ENCODE results near the gene DNAH10.

The DNAH10 gene

GRCh38 chr12:123954647-123955350, 192.7 kb downstream of the DNAH10 start:
- H3K27ac Mint-ChIP-seq: no peak overlapping the region
- peaks cover 4% of the 10 kb centered on the region for H3K36me3 Mint-ChIP-seq (ENCODE audit: low read depth)
- peaks cover 20% of the 10 kb centered on the region for H3K4me1 Mint-ChIP-seq
- no peaks in the 10 kb centered on the region for H3K27me3 Mint-ChIP-seq (ENCODE audit: low read depth)
- H3K4me3 Mint-ChIP-seq: no peak overlapping the region
- TF ChIP-seq, protein P1, sequence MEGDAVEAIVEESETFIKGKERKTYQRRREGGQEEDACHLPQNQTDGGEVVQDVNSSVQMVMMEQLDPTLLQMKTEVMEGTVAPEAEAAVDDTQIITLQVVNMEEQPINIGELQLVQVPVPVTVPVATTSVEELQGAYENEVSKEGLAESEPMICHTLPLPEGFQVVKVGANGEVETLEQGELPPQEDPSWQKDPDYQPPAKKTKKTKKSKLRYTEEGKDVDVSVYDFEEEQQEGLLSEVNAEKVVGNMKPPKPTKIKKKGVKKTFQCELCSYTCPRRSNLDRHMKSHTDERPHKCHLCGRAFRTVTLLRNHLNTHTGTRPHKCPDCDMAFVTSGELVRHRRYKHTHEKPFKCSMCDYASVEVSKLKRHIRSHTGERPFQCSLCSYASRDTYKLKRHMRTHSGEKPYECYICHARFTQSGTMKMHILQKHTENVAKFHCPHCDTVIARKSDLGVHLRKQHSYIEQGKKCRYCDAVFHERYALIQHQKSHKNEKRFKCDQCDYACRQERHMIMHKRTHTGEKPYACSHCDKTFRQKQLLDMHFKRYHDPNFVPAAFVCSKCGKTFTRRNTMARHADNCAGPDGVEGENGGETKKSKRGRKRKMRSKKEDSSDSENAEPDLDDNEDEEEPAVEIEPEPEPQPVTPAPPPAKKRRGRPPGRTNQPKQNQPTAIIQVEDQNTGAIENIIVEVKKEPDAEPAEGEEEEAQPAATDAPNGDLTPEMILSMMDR (IDR thresholded peaks at IDR 0.05; ENCODE audit: unreplicated experiment in 3 of 3): no peak
- H3K9me3 Mint-ChIP-seq: no peaks in the 10 kb centered on the region

- Mint-ChIP-seq H3K27me3 (ENCODE audit: low read depth) (no peaks in the 10 kb centered on the region), H3K4me3 (no peak overlapping the region)
- TF ChIP-seq, protein P1 (IDR thresholded peaks at IDR 0.05; ENCODE audit: unreplicated experiment in 3 of 3): no peak
Measured at GRCh38 chr12:123956249-123956648, 194.1 kb downstream of the DNAH10 start.

DNA sequence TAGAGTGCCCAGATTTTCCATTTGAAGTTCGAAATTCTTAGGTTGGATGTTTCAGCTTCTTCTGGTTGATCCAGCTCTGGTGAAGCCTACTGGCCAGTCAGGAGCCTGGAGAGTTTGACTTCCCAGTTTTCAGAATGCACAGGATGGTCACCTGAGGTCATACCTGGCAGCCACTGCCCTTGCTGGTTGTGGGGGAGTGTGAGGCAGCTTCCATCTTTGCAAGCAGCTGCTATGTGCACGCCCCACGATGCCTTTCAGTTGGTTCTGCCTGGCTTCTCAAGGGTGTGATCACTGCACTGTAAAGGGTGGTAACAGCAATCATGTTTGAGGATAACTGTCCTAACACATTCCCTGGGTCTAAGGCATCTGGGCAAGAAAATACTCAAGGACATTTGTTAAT, 195.1 kb downstream of the DNAH10 start:
- Mint-ChIP-seq H3K9me3 (no peaks in the 10 kb centered on the region), H3K27ac (peak overlapping the region in 1 of 3 experiments; percentile 25), H3K36me3 (ENCODE audit: low read depth) (no peaks in the 10 kb centered on the region), H3K27me3 (ENCODE audit: low read depth) (no peaks in the 10 kb centered on the region), H3K4me3 (no peak overlapping the region), H3K4me1 (peaks cover 8% of the 10 kb centered on the region)
- TF ChIP-seq, protein P1 (IDR thresholded peaks at IDR 0.05; ENCODE audit: unreplicated experiment in 3 of 3): no peak

More at GRCh38 chr12:123956249-123956648, 194.1 kb downstream of the DNAH10 start:
- Mint-ChIP-seq H3K9me3 (no peaks in the 10 kb centered on the region), H3K36me3 (ENCODE audit: low read depth) (no peaks in the 10 kb centered on the region), H3K27ac (peak overlapping the region in 1 of 3 experiments; percentile 25), H3K4me1 (peaks cover 8% of the 10 kb centered on the region)

- H3K4me1 Mint-ChIP-seq: peaks cover 11% of the 10 kb centered on the region
- H3K4me3 Mint-ChIP-seq: no peak overlapping the region
- H3K27ac Mint-ChIP-seq: peak overlapping the region in 1 of 3 experiments; percentile 23
Measured at GRCh38 chr12:123958462-123958861, 196.4 kb downstream of the DNAH10 start.

DNA sequence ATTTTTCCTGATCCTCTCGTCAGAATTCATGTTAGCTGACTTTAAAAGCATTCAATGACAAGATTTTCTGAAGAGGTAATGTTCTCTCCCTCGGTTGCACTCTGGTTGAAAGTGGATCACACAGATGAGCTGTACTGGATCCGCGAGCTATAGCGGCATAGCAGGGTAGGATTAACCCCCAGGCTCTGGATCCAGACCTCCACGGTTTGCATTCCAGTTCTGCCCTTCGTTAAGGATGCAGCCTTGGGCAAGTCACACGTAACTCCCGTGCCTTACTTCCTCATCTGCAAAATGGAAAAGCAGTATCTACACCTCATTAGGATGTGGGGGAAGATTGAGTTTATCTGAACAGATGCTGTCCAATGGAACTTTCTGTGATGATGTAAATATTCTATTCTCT, 196.8 kb downstream of the DNAH10 start:
- Mint-ChIP-seq H3K27ac (peak overlapping the region in 1 of 3 experiments; percentile 23), H3K27me3 (ENCODE audit: low read depth) (no peaks in the 10 kb centered on the region), H3K4me1 (peaks cover 11% of the 10 kb centered on the region), H3K36me3 (ENCODE audit: low read depth) (no peaks in the 10 kb centered on the region), H3K9me3 (no peaks in the 10 kb centered on the region), H3K4me3 (no peak overlapping the region)
- TF ChIP-seq, protein P1 (IDR thresholded peaks at IDR 0.05; ENCODE audit: unreplicated experiment in 3 of 3): no peak

More at GRCh38 chr12:123958462-123958861, 196.4 kb downstream of the DNAH10 start:
- TF ChIP-seq, protein P1 (IDR thresholded peaks at IDR 0.05; ENCODE audit: unreplicated experiment in 3 of 3): no peak
- no peaks in the 10 kb centered on the region for H3K27me3 Mint-ChIP-seq (ENCODE audit: low read depth)
- no peaks in the 10 kb centered on the region for H3K36me3 Mint-ChIP-seq (ENCODE audit: low read depth)
- no peaks in the 10 kb centered on the region for H3K9me3 Mint-ChIP-seq

All from nephron (organoid).